IMR-90 (cell line): ENCODE measurements around the gene ACYP1. TPM values are rescaled to one million over a fixed set of nuclear protein-coding genes. Genes with fewer than 3 reads are reported as not detected.

ENCODE experiments used
- ATAC-seq: fragments of 200-7000 bp; cut with Tn5 transposase; 2 replicates; pipeline ENCODE4 v1.9.1; 2020; ENCODE audit warnings: low read depth, mild to moderate bottlenecking, moderate library complexity
- BruUV-seq: library from RNA; stranded (reverse); fragments of 400-500 nt; replicated peaks from 2 replicates; lab custom pipeline; 2021; lab: Mats Ljungman, UMichigan
- CTCF ChIA-PET: fragments of 300-600 bp; formaldehyde crosslinking; extraction: SDS; loops from one replicate; lab custom pipeline; 2021; ENCODE audit warnings: antibody characterized with exemption; lab: Yijun Ruan, JAX
- POLR2A ChIA-PET: fragments of 300-600 bp; sonication (Branson Sonifier 250); formaldehyde crosslinking; loops from one replicate; lab custom pipeline; 2022; ENCODE audit warnings: antibody characterized with exemption; ENCODE audit not compliant: unreplicated experiment; lab: Charles Lee
- DNase-seq: peaks from one replicate; pipeline ENCODE4 v3.0.0; 2013
- H2AFZ ChIP-seq: replicated peaks from 2 replicates; pipeline ENCODE3; 2013; ENCODE audit warnings: low read length, mild to moderate bottlenecking; ENCODE audit not compliant: poor library complexity
- H2AK5ac ChIP-seq: 2 replicates; pipeline ENCODE4 v1.6.1; 2013; ENCODE audit warnings: low read depth, low read length, inconsistent platforms
- H2AK9ac ChIP-seq: replicated peaks from 2 replicates; pipeline ENCODE3; 2013; ENCODE audit warnings: mild to moderate bottlenecking, low read depth, low read length, moderate library complexity; ENCODE audit not compliant: poor library complexity
- H2BK120ac ChIP-seq: 2 replicates; pipeline ENCODE4 v1.6.1; 2013; ENCODE audit warnings: low read depth, low read length, inconsistent platforms
- H2BK15ac ChIP-seq: 3 replicates; pipeline ENCODE4 v1.6.1; 2013; ENCODE audit warnings: low read depth, low read length, inconsistent platforms
- H2BK20ac ChIP-seq: 2 replicates; pipeline ENCODE4 v1.6.1; 2013; ENCODE audit warnings: low read depth, mild to moderate bottlenecking, inconsistent platforms, low read length, moderate library complexity
- H2BK5ac ChIP-seq: 2 replicates; pipeline ENCODE4 v1.6.1; 2013; ENCODE audit warnings: mild to moderate bottlenecking, low read depth, low read length, inconsistent platforms; ENCODE audit not compliant: poor library complexity, severe bottlenecking
- H3K14ac ChIP-seq: replicated peaks from 2 replicates; pipeline ENCODE4 v1.6.1; 2013; ENCODE audit warnings: low read depth, low read length, inconsistent platforms
- H3K18ac ChIP-seq: 2 replicates; pipeline ENCODE4 v1.6.1; 2013; ENCODE audit warnings: low read depth, low read length, control low read depth
- H3K23ac ChIP-seq: 2 replicates; pipeline ENCODE4 v1.6.1; 2013; ENCODE audit warnings: low read depth, low read length, inconsistent platforms
- H3K27ac ChIP-seq: 2 replicates; pipeline ENCODE4 v1.5.1; 2013; ENCODE audit warnings: mild to moderate bottlenecking, control low read depth, low read length; ENCODE audit not compliant: insufficient read depth
- H3K27me3 ChIP-seq: 2 replicates; pipeline ENCODE4 v1.6.1; 2013; ENCODE audit warnings: low read length; ENCODE audit not compliant: control insufficient read depth, insufficient read depth
- H3K36me3 ChIP-seq: 2 replicates; pipeline ENCODE4 v1.6.1; 2013; ENCODE audit warnings: low read length, mixed read lengths; ENCODE audit not compliant: control insufficient read depth, insufficient read depth
- H3K4ac ChIP-seq: 2 replicates; pipeline ENCODE4 v1.6.1; 2013; ENCODE audit warnings: low read depth, low read length, inconsistent platforms
- H3K4me1 ChIP-seq: 2 replicates; pipeline ENCODE4 v1.6.1; 2013; ENCODE audit warnings: low read length, mixed read lengths; ENCODE audit not compliant: control insufficient read depth, insufficient read depth
- H3K4me2 ChIP-seq: 2 replicates; pipeline ENCODE4 v1.6.1; 2013; ENCODE audit warnings: low read depth, mild to moderate bottlenecking, control low read depth, low read length, moderate library complexity
- H3K4me3 ChIP-seq: 2 replicates; pipeline ENCODE4 v1.5.1; 2013; ENCODE audit warnings: low read depth, mild to moderate bottlenecking, control low read depth, low read length, moderate library complexity; ENCODE audit not compliant: insufficient read depth
- H3K56ac ChIP-seq: 2 replicates; pipeline ENCODE4 v1.6.1; 2013; ENCODE audit warnings: low read length, inconsistent platforms; ENCODE audit not compliant: insufficient read depth; ENCODE audit errors: extremely low read depth
- H3K79me1 ChIP-seq, 2 experiments: 2 replicates each; pipeline ENCODE4 v1.6.1; 2013; ENCODE audit warnings: low read length in 2 of 2, inconsistent platforms in 1 of 2, low read depth in 1 of 2
- H3K9ac ChIP-seq: 2 replicates; pipeline ENCODE4 v1.6.1; 2013; ENCODE audit warnings: low read depth, low read length, control low read depth
- H3K9me1 ChIP-seq: 2 replicates; pipeline ENCODE4 v1.6.1; 2013; ENCODE audit warnings: low read length, inconsistent platforms; ENCODE audit not compliant: insufficient read depth
- H3K9me3 ChIP-seq: 2 replicates; pipeline ENCODE4 v1.6.1; 2013; ENCODE audit warnings: low read length; ENCODE audit not compliant: control insufficient read depth, insufficient read depth
- H4K20me1 ChIP-seq: 2 replicates; pipeline ENCODE4 v1.6.1; 2013; ENCODE audit warnings: low read length, inconsistent platforms; ENCODE audit not compliant: insufficient read depth
- H4K5ac ChIP-seq: 2 replicates; pipeline ENCODE4 v1.6.1; 2013; ENCODE audit warnings: mild to moderate bottlenecking, low read depth, low read length, control low read depth
- H4K8ac ChIP-seq, 2 experiments: 2 replicates each; pipeline ENCODE4 v1.6.1; 2013; ENCODE audit warnings: low read depth in 2 of 2, low read length in 2 of 2, control low read depth in 1 of 2, inconsistent platforms in 1 of 2
- H4K91ac ChIP-seq: 2 replicates; pipeline ENCODE4 v1.6.1; 2013; ENCODE audit warnings: low read depth, low read length, inconsistent platforms; ENCODE audit not compliant: insufficient read depth
- BHLHE40 ChIP-seq: fragments of 150-350 bp; IDR thresholded peaks from 2 replicates; pipeline ENCODE4 v1.6.1; 2016; ENCODE audit warnings: mild to moderate bottlenecking, low read depth, low read length
- CEBPB ChIP-seq: IDR thresholded peaks from 2 replicates; pipeline ENCODE4 v1.6.1; 2012; ENCODE audit warnings: low read depth, low read length, improper control_type of control experiment
- ELK1 ChIP-seq: fragments of 150-350 bp; IDR thresholded peaks from 2 replicates; pipeline ENCODE4 v1.6.1; 2016; ENCODE audit warnings: low read depth, mild to moderate bottlenecking, low read length, moderate library complexity, borderline replicate concordance
- FOS ChIP-seq: fragments of 150-350 bp; IDR thresholded peaks from 2 replicates; pipeline ENCODE4 v1.6.1; 2016; ENCODE audit warnings: low read depth, low read length
- MAFK ChIP-seq: IDR thresholded peaks from 2 replicates; pipeline ENCODE4 v1.6.1; 2012; ENCODE audit warnings: low read depth, low read length, improper control_type of control experiment
- MAZ ChIP-seq: IDR thresholded peaks from 2 replicates; pipeline ENCODE4 v1.6.1; 2012; ENCODE audit warnings: low read depth, mild to moderate bottlenecking, low read length, improper control_type of control experiment, moderate library complexity, borderline replicate concordance
- MXI1 ChIP-seq: IDR thresholded peaks from 2 replicates; pipeline ENCODE4 v1.6.1; 2012; ENCODE audit warnings: low read depth, mild to moderate bottlenecking, low read length, moderate library complexity, borderline replicate concordance
- NFE2L2 ChIP-seq: fragments of 150-350 bp; IDR thresholded peaks from 2 replicates; pipeline ENCODE4 v1.6.1; 2016; ENCODE audit warnings: low read depth, mild to moderate bottlenecking, low read length
- POLR2A ChIP-seq: IDR thresholded peaks from 2 replicates; pipeline ENCODE4 v1.6.1; 2012; ENCODE audit warnings: mild to moderate bottlenecking, low read depth, low read length
- RCOR1 ChIP-seq: IDR thresholded peaks from 2 replicates; pipeline ENCODE4 v1.6.1; 2012; ENCODE audit warnings: mild to moderate bottlenecking, low read length, improper control_type of control experiment; ENCODE audit not compliant: insufficient replicate concordance
- RFX5 ChIP-seq: IDR thresholded peaks from 2 replicates; pipeline ENCODE4 v1.8.0; 2012; ENCODE audit warnings: low read depth, mild to moderate bottlenecking, low read length, moderate library complexity
- USF2 ChIP-seq: fragments of 150-350 bp; IDR thresholded peaks from 2 replicates; pipeline ENCODE4 v1.6.1; 2017; ENCODE audit warnings: mild to moderate bottlenecking, antibody characterized with exemption, low read length, low read depth
- WGBS, 2 experiments: methylation state at CpG; one replicate each; pipeline versions ENCODE4 v1.1.5 to v1.1.7; 2013; ENCODE audit warnings: missing lambda C conversion rate in 2 of 2; ENCODE audit not compliant: insufficient read length in 1 of 2; ENCODE audit errors: extremely low coverage in 2 of 2; 5-methylcytosine and 5-hydroxymethylcytosine counted together
- dilution Hi-C: fragments of 300-500 bp; cut with HindIII; formaldehyde crosslinking; loops from one replicate; pipeline ENCODE4 v1.14.3; 2018; ENCODE audit warnings: low sequenced_read_pairs; ENCODE audit not compliant: unreplicated experiment
- in situ Hi-C: fragments of 300-500 bp; cut with MboI; formaldehyde crosslinking; loops from 3 replicates; pipeline ENCODE4 v1.14.3; 2019; ENCODE audit warnings: low sequenced_read_pairs, inconsistent platforms, mixed read lengths
- intact Hi-C: fragments of 100-400 bp; cut with micrococcal nuclease; formaldehyde crosslinking; loops from 2 replicates; pipeline ENCODE4 v1.10.0; 2022
- polyA plus RNA-seq, 3 experiments: library from polyadenylated mRNA; depleted of rRNA; stranded (reverse); fragments of >200 nt; gene quantifications; 2 replicates each; pipeline ENCODE4 v1.2.3, GENCODE V29; 2012; ENCODE audit warnings: low replicate concordance in 1 of 3
- total RNA-seq: library from RNA; depleted of rRNA; stranded (reverse); fragments of >200 nt; gene quantifications from 2 replicates; pipeline ENCODE4 v1.2.3, GENCODE V29; 2012

ACYP1 gene
- total and polyA plus RNA-seq, 2 of the 4 experiments (the other 2 are of a cell fraction): 4.1 to 24.0 TPM

- DNase-seq (no peak), ATAC-seq (peak; percentile 60)
- Histone ChIP-seq H3K4ac (peak overlapping the region; percentile 53; the same call in 1 of the 2 replicates), H2BK15ac (no peak overlapping the region), H4K20me1 (no peaks in the 10 kb centered on the region), H3K4me2 (no peak overlapping the region), H3K56ac (no peak overlapping the region), H3K18ac (no peak overlapping the region), H3K9me1 (peaks cover 16% of the 10 kb centered on the region), H2AK5ac (peak overlapping the region; percentile 65; the same call in 1 of the 2 replicates), H2AK9ac (no peak overlapping the region), H3K27ac (peak overlapping the region; percentile 48; the same call in 1 of the 2 replicates), H3K9ac (no peak overlapping the region), H4K8ac (0 out of 4 replicates have a peak overlapping the region, but pooled peaks of 1 of the 2 experiments have one; percentile 0), H2BK20ac (no peak overlapping the region), H3K4me1 (peaks cover 13% of the 10 kb centered on the region), H3K27me3 (no peaks in the 10 kb centered on the region), H2AFZ (no peak overlapping the region), H2BK5ac (peak overlapping the region; percentile 43), H3K9me3 (no peaks in the 10 kb centered on the region), H4K5ac (0 out of 2 replicates have a peak overlapping the region, but pooled peaks have one; percentile 12), H2BK120ac (0 out of 2 replicates have a peak overlapping the region, but pooled peaks have one; percentile 11), H3K79me1 (peaks cover 5 to 18% of the 10 kb centered on the region in 2 experiments; a peak in 2 of 4 replicates), H3K36me3 (peaks cover 3% of the 10 kb centered on the region; the same call in 1 of the 2 replicates), H4K91ac (no peak overlapping the region), H3K14ac (peak overlapping the region; percentile 82), H3K23ac (peak overlapping the region; percentile 76; the same call in 1 of the 2 replicates), H3K4me3 (no peak overlapping the region)
- CTCF ChIA-PET: no interaction called here
- dilution Hi-C loops (no loop called here), intact Hi-C loops (no loop called here), in situ Hi-C loops (no loop called here)
- WGBS, 2 experiments: no CpG with 5 or more reads among the region's 4 CpGs
- no TSS peak for BruUV-seq
- no peak for TF ChIP-seq ELK1
- no peak for TF ChIP-seq USF2
- no peak for TF ChIP-seq FOS
- TF ChIP-seq NFE2L2: no peak
- no peak for TF ChIP-seq RCOR1
- TF ChIP-seq MAZ: no peak
- no peak for TF ChIP-seq POLR2A
- no peak for TF ChIP-seq MAFK
- TF ChIP-seq MXI1: no peak
- no peak for TF ChIP-seq CEBPB
- no peak for TF ChIP-seq RFX5
- no peak for TF ChIP-seq BHLHE40
- POLR2A ChIA-PET: no interaction called here
These were observed 22.2 kb downstream of the ACYP1 start for GRCh38 chr14:75041613-75042012.
